Erythroblast (primary cell): ENCODE measurements around the gene DACH2.

ENCODE experiments used
- GATA1 ChIP-seq: IDR thresholded peaks from 2 replicates; pipeline ENCODE4 v1.6.1; 2011; ENCODE audit warnings: low read depth, mild to moderate bottlenecking, control low read depth, low read length, moderate library complexity
- POLR2A ChIP-seq: IDR thresholded peaks from 2 replicates; pipeline ENCODE4 v1.6.1; 2011; ENCODE audit warnings: mild to moderate bottlenecking, low read length

GRCh38 chrX:86133761-86134160, 14.5 kb upstream of the DACH2 start:
- no peak for TF ChIP-seq POLR2A
- TF ChIP-seq GATA1, result no peak
